T-helper 1 cell treated with Interleukin-12 subunit alpha and Interleukin-12 subunit beta and Interleukin-4 antibody, amounts not matched to agents 30 μg/mL and 1 μg/mL, for 36 hours (primary cell): Measurements from ENCODE around the gene MYO18A.

ENCODE experiments used
- H3K27ac Mint-ChIP-seq: one replicate; pipeline ENCODE4 v1.8.0; 2021; ENCODE audit warnings: mild to moderate bottlenecking, mixed read lengths
- H3K27me3 Mint-ChIP-seq: one replicate; pipeline ENCODE4 v1.8.0; 2021; ENCODE audit warnings: low read depth, mixed read lengths
- H3K36me3 Mint-ChIP-seq: one replicate; pipeline ENCODE4 v1.8.0; 2021; ENCODE audit warnings: low read depth, mixed read lengths
- H3K4me1 Mint-ChIP-seq: one replicate; pipeline ENCODE4 v1.8.0; 2021; ENCODE audit warnings: low read depth, mixed read lengths
- H3K4me3 Mint-ChIP-seq: one replicate; pipeline ENCODE4 v1.8.0; 2021; ENCODE audit warnings: mild to moderate bottlenecking, moderate library complexity, mixed read lengths
- H3K9me3 Mint-ChIP-seq: one replicate; pipeline ENCODE4 v1.8.0; 2021; ENCODE audit warnings: mixed read lengths

MYO18A gene

GRCh38 chr17:29120433-29120832 is 59.8 kb downstream of the MYO18A start:
- H3K27ac Mint-ChIP-seq, result no peak overlapping the region
- peaks cover 31% of the 10 kb centered on the region for H3K36me3 Mint-ChIP-seq

DNA sequence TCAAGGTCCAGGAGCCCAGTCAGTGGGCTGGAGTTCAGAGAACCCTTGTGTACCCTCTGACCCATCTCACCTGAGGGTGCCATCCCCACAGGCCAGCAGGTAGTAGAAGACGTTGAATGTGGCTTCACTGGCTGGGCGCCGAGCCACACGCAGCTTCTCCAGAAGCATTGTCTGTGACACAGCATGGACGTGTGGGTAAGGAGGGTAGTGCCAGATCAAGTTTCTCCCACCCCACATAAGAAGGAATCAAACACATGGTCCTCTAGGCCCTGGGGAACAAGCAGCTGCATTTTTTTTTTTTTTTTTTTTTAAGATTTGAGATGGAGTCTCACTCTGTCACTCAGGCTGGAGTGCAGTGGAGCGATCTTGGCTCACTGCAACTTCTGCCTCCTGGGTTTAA is 60.9 kb downstream of the MYO18A start:
- H3K4me3 Mint-ChIP-seq, result no peak overlapping the region
- no peaks in the 10 kb centered on the region for H3K9me3 Mint-ChIP-seq
- no peak overlapping the region for H3K27ac Mint-ChIP-seq
- H3K36me3 Mint-ChIP-seq, result peaks cover 33% of the 10 kb centered on the region
- H3K4me1 Mint-ChIP-seq, result peaks cover 5% of the 10 kb centered on the region
- H3K27me3 Mint-ChIP-seq, result no peaks in the 10 kb centered on the region

More at GRCh38 chr17:29120433-29120832, 59.8 kb downstream of the MYO18A start:
- no peaks in the 10 kb centered on the region for H3K27me3 Mint-ChIP-seq
- H3K4me3 Mint-ChIP-seq, result no peak overlapping the region
- no peaks in the 10 kb centered on the region for H3K9me3 Mint-ChIP-seq
- peaks cover 10% of the 10 kb centered on the region for H3K4me1 Mint-ChIP-seq

DNA sequence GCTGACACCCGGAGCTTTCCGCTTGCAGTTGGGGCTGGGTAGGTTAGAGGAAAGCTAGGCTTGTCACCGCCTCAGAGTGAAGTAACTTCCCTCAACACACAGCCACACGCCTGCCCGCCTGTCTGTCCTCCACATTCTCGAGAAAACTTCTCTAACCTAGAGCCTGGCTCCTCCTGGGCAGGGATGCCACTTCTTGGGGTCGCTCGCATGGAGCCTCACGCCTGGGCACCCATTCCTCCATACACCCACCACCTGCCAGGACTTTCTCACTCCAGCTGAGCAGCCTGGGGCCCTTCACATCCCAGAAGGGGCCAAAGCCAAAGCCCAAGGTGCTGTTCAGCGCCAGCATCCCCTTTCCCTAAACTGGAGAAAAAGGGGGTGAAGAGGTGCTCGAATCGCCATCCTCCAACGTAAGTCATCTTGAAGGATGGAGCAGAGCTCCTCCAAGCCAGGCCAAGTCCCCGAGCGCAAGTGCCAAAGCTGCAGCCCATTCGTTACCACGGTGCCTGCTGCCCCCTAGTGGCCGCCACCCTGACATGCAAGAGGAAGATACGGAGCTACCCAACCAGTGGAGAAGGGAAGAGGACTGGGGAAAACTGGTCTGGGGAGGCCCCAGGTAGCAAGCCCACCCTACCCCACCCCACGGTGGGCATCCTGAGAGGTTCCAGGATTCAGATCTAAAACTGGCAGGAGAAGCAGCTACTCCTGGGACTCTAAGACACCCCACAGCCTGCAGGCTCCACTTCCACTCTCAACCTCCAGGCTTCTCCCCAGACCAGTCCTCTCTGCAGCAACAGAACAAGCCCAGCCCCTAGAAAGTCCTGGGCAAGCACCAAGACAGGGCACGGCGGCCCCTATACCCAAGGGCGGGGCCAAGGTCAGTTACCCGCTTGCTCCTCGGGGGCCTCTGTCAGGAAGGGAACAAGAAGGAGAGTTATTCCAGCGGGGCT is 63.1 kb downstream of the MYO18A start:
- peaks cover 2% of the 10 kb centered on the region for H3K4me1 Mint-ChIP-seq
- no peak overlapping the region for H3K4me3 Mint-ChIP-seq
- H3K9me3 Mint-ChIP-seq, result no peaks in the 10 kb centered on the region
- H3K36me3 Mint-ChIP-seq, result peaks cover 36% of the 10 kb centered on the region
- H3K27ac Mint-ChIP-seq, result no peak overlapping the region
- H3K27me3 Mint-ChIP-seq, result no peaks in the 10 kb centered on the region

- Mint-ChIP-seq H3K27ac (no peak overlapping the region), H3K36me3 (peaks cover 35% of the 10 kb centered on the region), H3K27me3 (no peaks in the 10 kb centered on the region), H3K9me3 (no peaks in the 10 kb centered on the region), H3K4me3 (no peak overlapping the region), H3K4me1 (peaks cover 2% of the 10 kb centered on the region)
These were observed 64.0 kb downstream of the MYO18A start for GRCh38 chr17:29115961-29116803.

GRCh38 chr17:29115435-29115834 is 64.8 kb downstream of the MYO18A start:
- Mint-ChIP-seq H3K36me3 (peaks cover 32% of the 10 kb centered on the region), H3K27ac (no peak overlapping the region), H3K27me3 (no peaks in the 10 kb centered on the region), H3K9me3 (no peaks in the 10 kb centered on the region), H3K4me3 (no peak overlapping the region), H3K4me1 (peaks cover 2% of the 10 kb centered on the region)

DNA sequence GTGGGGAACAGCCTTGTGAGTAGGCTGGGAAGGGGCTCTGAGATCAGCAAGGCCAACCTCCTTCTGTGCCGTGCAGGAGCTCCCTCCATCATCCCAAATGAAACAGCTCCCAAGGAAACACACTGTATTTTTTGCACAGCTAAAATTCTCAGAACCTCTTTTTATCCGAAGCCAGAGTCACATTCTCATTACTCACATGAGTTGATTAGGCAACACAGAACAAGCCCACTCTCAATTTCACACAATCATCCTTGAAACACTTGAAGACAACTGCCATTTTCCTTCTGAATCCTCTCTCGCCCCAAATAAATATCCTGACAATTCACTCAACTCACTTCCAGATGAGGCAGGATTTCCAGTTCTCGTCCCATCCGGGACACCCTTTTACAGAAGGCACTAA is 66.1 kb downstream of the MYO18A start:
- Mint-ChIP-seq H3K27ac (no peak overlapping the region), H3K9me3 (no peaks in the 10 kb centered on the region), H3K4me1 (peaks cover 2% of the 10 kb centered on the region), H3K4me3 (no peak overlapping the region), H3K27me3 (no peaks in the 10 kb centered on the region), H3K36me3 (peaks cover 28% of the 10 kb centered on the region)

- H3K27ac Mint-ChIP-seq, result no peak overlapping the region
- no peaks in the 10 kb centered on the region for H3K9me3 Mint-ChIP-seq
- H3K4me3 Mint-ChIP-seq, result no peak overlapping the region
- H3K36me3 Mint-ChIP-seq, result peaks cover 22% of the 10 kb centered on the region
- H3K4me1 Mint-ChIP-seq, result peaks cover 2% of the 10 kb centered on the region
- H3K27me3 Mint-ChIP-seq, result no peaks in the 10 kb centered on the region
These were observed 66.9 kb downstream of the MYO18A start for GRCh38 chr17:29113334-29113733.

GRCh38 chr17:29112771-29113295 is 67.4 kb downstream of the MYO18A start:
- Mint-ChIP-seq H3K9me3 (no peaks in the 10 kb centered on the region), H3K4me3 (no peak overlapping the region), H3K36me3 (peaks cover 26% of the 10 kb centered on the region), H3K4me1 (peaks cover 2% of the 10 kb centered on the region), H3K27ac (no peak overlapping the region), H3K27me3 (no peaks in the 10 kb centered on the region)

- Mint-ChIP-seq H3K27ac (no peak overlapping the region), H3K4me3 (no peak overlapping the region), H3K27me3 (no peaks in the 10 kb centered on the region), H3K9me3 (no peaks in the 10 kb centered on the region), H3K36me3 (peaks cover 26% of the 10 kb centered on the region), H3K4me1 (peaks cover 2% of the 10 kb centered on the region)
These were observed 68.2 kb downstream of the MYO18A start for GRCh38 chr17:29111816-29112499.

GRCh38 chr17:29110372-29110757 is 69.8 kb downstream of the MYO18A start:
- Mint-ChIP-seq H3K27me3 (no peaks in the 10 kb centered on the region), H3K4me3 (no peak overlapping the region)

DNA sequence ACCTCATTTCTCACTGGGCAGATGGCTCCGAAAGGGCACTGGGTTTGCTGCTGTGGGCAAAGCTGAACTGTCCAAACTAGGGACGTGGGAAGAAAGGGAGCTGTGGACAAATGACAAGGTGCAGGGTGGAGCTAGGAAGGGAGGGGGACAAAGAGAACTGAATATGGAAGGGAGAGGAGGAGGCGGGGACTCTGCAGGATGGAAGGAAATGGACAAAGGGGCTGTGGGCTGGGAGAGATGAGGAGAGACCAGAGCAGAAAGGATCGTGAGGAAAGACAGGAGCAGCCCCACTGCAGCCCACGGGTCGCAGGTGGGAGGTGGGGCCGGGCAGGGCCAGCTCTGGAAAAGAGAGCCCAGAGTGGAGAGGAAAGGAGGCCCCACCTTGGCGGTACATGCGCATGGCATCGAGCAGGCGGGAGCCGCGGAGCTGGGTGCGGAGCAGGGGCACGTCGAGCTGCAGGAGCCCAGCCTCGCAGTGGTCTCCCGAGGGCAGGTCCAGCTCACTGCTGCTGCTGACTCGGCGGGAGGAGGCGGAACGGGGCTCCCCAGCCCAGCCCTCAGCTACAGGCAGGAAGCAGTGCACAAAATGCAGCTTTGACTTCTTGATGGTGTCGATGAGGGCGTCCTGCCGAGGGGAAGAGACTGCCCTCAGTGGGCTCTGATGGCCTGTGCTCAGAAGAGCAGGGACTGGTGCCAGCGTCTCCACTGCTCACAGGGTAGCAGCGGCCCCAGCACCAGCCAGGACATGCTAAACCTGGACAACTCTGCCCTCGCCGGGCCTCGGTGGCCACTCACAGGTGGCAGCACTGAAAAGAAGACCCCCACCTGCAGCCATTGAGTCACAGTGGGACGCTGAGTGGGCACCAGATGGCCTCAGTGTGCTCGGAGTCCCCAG is 70.5 kb downstream of the MYO18A start:
- no peaks in the 10 kb centered on the region for H3K4me1 Mint-ChIP-seq
- no peak overlapping the region for H3K27ac Mint-ChIP-seq
- no peak overlapping the region for H3K4me3 Mint-ChIP-seq
- H3K27me3 Mint-ChIP-seq, result no peaks in the 10 kb centered on the region
- H3K36me3 Mint-ChIP-seq, result peaks cover 34% of the 10 kb centered on the region
- H3K9me3 Mint-ChIP-seq, result no peaks in the 10 kb centered on the region

More at GRCh38 chr17:29110372-29110757, 69.8 kb downstream of the MYO18A start:
- no peak overlapping the region for H3K27ac Mint-ChIP-seq
- H3K36me3 Mint-ChIP-seq, result peaks cover 31% of the 10 kb centered on the region
- H3K4me1 Mint-ChIP-seq, result no peaks in the 10 kb centered on the region
- no peaks in the 10 kb centered on the region for H3K9me3 Mint-ChIP-seq

GRCh38 chr17:29108823-29109476 is 71.2 kb downstream of the MYO18A start:
- Mint-ChIP-seq H3K9me3 (no peaks in the 10 kb centered on the region), H3K4me1 (no peaks in the 10 kb centered on the region), H3K27ac (no peak overlapping the region), H3K36me3 (peaks cover 37% of the 10 kb centered on the region), H3K4me3 (no peak overlapping the region), H3K27me3 (no peaks in the 10 kb centered on the region)
